ENCODE results near the gene DDX41.
"Not testable (repeated sequence)": the region's sequence is repeated elsewhere in the genome, so short reads cannot be mapped to it uniquely, and the experiment has no call there.

Gene DDX41

DNA sequence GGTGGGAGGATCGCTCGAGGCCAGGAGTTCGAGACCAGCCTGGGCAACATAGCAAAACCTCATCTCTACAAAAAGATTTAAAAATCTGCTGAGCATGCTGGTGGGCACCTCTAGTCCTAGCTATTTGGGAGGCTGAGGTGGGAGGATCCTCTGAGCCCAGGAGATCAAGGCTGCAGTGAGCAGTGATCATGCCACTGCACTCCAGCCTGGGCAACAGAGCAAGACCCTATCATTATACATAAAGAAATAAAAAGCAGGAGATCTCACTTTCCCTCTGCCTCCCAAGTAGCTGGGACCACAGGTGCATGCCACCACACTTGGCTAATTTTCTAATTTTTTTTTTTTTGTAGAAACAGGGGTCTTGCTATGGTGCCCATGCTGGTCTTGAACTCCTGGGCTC, 31.0 kb downstream of the DDX41 start:
- DNase-seq (ENCODE audit: low read depth in 1 of 2, low spot score in 1 of 2): not testable (repeated sequence)

DNA sequence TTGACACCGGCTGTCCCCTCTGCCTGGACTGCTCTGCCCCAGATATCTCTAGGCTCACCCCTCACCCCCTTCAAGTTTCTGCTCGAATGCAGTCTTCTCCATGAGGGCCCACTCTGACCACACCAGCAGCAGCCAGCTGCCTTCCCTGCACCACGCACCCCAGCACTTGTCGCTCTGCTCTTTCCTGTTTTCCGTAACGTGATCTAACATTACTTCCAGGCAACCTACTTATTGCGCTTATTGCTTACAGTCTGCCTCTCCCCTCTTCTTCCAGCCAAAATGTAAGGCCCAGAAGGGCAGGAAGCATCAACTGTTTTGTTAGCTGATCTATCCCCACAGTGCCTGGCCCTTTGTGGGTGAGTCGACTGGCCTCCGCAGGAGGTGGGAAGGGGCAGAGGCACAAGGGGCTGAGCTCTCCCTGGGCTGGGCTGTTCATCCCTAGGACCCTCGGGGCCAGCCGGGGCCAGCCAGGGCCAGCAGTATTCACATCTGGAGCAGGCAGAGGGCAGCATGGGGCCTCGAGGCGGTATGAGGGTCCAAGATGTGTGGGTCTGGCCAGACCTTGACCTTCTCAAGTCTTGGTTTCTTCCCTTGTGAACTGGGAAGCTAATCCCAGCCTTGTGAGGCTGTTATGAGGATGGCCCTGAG, 31.7 kb downstream of the DDX41 start:
- DNase-seq (ENCODE audit: low read depth in 1 of 2, low spot score in 1 of 2): no peak

DNA sequence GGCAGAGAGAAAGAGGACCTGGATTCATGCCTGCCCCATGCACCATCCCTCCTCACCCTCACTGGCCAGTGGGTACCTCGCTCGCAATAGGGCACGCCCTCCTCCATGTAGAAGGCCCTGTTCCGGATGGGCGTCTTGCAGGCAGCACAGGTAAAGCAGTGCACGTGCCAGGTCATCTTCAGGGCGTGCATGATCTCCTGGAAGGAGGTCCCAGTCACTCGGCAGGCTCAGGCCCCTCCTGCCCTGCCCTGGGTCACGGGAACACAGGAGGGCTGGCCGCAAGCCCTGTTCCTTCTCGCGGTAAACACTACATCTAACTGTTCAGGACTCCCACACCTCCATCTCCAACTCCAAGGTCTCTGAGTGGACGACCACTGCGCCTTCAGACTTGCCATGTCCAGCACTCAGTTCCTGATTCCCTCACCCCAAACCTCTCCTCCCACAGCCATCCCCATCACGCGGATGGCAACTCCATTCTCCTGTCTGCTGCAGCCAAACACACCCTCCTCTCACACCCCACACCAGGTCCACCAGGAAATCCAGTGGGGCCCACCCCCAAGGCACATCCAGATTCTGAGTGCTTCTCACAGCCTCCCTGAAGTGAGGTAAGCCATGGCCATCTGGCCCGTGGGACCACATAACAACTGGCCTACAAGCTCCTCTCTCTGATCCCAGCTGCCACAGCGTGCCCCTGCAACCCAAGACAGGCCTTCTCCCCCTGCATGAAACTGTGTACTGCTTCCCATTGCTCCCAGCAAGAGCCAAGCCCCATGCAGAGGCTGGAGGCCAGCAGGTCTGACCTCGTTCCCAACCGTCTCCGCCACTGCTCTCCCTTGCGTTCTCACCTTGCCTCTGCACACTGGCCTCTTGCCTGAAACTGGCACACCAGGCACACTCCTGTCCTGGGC, 32.5 kb downstream of the DDX41 start:
- no peak for DNase-seq (ENCODE audit: low read depth in 1 of 2, low spot score in 1 of 2)

DNA sequence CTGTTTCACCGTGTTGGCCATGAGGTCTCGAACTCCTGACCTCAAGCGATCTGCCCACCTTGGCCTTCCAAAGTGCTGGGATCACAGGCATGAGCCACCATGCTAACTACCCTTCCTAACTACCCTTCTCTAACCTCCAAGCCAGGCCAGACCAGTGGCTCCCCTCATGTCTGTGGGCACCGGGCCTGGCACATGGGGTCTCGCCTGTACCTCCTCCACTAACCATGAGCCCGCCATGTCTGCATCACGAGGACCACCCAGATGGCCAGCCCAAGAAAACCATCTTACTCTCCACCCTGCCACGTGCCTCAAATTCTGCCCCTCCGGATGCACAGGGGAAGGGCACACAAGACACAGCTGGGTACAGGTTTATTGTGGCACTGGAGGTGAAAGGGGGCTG, 33.7 kb downstream of the DDX41 start:
- no peak for DNase-seq (ENCODE audit: low read depth in 1 of 2, low spot score in 1 of 2)

DNA sequence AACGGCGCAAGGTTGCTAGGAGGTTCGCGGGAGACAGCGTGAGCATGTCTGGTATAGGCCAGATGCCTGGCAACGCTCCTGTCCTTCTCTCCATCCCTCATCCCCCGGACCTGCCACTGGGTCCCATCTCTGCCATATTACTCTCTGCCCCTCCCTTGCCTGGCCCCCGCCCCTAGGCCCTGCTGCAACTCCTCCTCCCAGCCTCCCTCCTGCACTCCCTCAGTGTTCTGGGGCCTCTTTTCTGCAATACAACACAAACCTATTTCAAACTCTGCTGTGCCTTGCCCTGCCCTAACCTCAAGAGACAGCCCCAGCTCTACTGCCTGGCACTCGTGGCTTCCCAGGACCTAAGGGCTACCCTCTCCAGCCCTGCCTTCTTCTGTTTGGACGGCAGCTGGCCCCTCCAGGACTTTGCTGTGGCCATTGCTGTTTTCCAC, 34.4 kb downstream of the DDX41 start:
- no peak for DNase-seq (ENCODE audit: low read depth in 1 of 2, low spot score in 1 of 2)

DNA sequence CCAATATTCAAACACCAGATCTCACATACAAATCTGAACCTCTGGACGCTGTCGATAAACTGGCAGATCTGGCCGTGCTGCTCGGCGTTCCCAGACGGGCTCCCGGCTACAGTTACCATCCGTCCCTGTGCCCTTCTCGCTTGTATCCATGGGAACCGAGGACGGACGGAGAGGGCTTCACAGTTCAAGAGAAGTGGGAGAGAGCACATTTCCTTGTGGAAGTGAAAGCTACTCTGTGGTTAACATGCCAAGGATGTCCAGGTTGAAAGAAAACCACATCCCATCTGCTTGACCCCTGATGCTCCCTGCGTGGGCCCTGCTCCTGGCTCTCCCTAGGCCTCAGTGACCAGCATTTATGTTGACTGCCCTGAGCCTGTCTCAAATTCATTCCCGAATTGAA, 37.0 kb downstream of the DDX41 start:
- DNase-seq (ENCODE audit: low read depth in 1 of 2, low spot score in 1 of 2): no peak

DNA sequence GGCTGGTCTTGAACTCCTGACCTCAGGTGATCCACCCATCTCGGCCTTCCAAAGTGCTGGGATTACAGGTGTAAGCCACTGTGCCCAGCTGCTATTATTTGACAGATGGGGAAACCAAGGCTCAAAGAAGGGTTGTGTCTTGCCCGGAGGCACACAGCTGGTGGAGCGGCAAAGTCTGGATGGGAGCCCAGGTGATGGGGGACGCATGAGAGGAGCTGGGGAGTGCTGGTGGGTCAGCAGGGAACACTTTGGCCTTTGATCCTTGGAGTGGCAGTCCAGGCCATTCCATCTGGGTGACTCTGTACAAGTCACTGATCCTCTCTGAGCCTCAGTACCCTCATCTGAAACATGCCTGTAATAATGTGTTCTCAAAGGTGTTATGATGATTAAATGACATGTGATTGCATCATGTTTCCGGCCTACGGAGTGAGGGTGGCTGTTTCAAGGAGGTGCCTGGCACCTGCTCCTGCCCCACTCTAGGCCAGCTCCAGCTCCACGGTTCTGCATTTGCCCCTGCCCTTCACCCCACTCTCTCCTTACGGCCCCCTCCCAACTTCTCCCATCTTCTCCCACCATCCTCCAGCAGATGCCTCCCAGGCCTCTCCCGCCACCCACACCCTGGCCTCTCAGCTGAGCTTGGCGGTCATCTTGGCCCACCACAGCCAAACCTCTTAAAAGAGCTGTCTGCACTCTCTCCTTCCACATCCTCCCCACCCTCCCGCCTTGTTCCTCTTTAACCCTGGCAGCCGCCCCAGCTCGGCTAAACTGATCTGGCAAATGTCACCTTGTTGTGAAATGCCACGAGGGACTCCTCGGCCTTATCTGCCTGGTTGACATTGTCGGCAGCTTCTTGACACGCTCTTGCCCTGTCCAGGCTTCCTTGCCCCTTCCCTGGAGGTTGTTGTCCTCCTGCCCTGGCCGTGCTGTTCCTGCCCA, 37.8 kb downstream of the DDX41 start:
- no peak for DNase-seq (ENCODE audit: low read depth in 1 of 2, low spot score in 1 of 2)

DNA sequence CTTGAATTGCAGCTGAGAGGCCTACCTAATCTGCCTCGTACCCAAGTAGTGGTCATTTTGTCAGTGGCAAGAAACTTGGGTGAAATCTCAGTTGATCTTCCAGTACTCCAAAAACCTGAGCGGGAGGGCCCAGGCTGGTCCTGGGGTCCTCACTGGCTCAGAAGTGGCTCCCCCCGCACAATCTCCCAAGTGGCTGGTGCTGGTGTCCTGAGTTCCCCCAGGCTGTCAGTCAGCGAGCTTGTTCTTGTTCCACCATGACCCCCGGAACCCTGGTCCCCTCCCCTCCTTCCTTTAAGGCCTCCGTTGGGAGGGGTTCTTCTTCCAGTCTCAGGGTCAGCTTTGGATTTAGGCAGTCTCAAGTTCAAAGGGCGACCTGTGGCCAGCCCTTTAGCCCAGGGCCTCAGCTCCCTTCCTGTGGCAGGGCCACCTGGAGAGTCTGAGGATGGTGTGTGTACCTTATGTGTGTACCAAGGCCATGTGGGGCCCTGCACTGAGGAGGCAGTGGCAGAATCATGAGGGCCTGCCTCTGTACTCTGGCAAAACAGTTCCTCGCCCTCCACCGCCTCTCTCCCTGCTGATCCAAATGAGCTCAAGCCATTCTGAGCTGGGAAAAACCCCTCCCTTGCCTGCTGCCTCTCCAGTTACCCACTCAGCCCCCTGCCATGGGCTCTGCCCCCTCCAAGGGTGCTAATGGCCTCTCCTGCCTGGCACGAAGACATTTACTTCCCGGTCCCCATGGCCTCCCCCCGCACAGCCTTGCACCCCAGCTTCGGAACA, 38.9 kb downstream of the DDX41 start:
- DNase-seq (ENCODE audit: low read depth in 1 of 2, low spot score in 1 of 2): no peak

DNA sequence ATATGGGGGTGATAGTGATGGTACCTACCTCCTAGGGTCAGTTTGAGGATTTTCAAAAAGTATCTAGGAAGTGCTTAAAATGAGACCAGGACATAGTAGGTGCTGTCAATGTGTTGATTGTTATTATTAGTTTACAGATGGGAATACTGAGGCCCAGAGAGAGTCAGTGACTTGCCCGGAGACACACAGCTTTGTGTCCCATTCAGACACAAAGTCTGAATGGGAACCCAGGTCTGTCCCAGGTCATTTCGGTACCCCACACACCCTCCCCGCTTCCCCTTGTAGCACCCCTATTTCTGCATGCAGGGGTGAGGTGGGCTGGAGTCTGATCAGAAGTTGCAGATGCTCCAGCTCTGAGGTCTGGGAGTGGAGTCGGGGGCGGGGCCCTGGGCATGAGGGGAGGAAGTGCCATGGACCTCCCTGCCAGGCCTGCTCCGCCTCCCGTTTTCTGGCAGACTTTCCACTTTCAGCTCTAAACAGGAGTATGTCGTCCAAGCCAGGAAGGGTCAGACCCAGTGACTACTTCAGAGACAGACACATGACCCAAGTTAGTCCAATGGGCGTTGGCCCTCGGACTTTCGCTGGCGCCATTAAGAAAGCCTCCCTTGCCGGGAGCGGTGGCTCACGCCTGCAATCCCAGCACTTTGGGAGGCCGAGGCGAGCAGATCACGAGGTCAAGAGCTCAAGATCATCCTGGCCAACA, 40.1 kb downstream of the DDX41 start:
- DNase-seq (ENCODE audit: low read depth in 1 of 2, low spot score in 1 of 2): no peak

DNA sequence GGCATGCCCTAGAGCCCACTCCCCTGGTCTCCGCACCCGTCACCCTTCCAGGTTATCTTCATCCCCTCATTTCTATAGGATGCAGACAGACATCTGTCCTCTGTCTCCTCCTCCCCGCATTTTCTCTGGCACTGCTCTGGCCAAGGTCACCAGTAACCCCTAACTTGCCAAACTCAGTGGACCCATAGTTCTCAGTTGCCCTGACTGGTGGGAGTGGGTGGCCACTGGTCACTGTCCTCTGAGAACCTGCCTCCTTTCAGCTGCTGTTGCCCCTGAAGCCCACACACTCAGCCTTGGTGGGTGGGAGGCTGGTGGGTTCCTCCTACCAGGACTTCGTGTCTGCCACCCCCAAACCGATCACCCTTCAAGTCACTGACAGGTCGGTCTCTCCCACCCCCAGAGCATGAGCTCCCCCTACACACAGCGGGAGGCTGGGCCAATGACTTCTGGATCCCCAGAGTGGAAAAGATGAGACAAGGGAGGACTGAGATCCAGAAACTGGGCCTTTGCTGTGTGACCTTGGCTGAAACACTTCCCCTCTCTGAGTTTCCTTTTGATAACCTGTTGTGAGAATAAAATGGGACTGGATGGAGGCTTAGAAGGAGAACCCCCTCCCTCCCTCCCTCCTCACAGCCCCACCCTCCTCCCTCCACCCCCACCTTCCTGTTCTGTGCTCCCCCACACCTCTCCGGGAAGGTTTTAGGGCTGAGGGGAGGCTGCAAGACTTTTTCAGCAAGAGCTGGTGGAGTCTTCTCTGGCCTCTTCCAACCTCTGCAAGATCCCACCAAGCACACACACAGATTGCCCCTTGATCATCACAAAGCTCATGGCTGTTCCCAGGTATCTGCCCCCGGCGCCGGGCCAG, 41.0 kb downstream of the DDX41 start:
- no peak for DNase-seq (ENCODE audit: low read depth in 1 of 2, low spot score in 1 of 2)

DNA sequence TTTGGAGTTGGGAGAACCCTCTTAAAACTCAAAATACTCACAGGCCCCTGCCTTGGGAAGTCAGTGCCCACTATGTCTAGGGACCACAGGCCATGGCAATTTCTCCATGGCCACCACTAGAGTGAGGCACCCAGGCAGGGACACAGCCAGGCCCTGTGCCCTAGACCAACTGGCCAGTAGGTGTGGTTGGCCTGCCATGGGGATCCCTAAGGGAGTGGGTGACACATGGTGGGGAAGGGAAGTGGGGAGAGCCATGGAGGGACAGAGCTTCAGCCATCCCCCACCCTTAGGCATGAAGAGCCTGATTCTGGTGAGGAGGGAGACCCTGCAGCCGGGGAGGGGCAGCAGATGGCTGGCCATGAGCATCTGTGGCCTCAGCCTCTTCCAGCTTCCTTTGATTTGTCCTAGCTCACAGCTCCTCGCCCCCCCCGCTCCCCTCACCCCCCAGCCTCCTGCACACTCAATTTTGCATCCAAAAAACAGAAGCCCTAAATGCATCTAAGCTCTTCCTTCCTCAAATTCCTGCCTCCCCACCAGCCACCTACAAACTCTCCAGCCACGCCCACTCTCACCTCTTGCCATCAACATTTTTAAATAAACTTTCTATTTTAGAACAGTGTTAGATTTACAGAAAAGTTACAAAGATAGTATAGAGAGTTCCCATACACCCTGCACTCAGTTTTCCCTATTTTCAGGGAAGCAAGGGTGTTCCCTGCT, 41.8 kb downstream of the DDX41 start:
- no peak for DNase-seq (ENCODE audit: low read depth in 1 of 2, low spot score in 1 of 2)

DNA sequence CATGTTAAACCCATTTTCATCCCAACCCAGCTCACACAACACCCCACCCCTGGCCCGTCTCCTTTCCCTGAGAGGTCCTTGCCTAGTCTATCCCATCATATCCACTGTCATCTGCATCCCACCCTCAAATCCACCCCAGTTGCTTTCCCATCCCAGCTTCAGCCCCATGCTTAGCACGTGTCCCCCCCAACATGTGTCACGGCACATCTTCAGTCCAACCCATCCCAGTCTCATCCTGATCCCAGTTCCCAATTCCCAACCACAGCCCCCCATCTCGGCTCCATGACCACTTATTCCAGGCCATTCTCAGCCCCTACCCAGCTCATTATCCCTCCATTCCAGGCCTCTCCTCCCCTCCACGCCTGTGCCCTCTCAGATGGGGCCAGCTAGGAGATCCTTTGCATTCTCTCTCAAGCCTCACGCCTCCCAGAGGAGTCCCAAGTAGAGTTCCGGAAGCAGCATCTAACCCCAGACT, 42.7 kb downstream of the DDX41 start:
- no peak for DNase-seq (ENCODE audit: low read depth in 1 of 2, low spot score in 1 of 2)

DNA sequence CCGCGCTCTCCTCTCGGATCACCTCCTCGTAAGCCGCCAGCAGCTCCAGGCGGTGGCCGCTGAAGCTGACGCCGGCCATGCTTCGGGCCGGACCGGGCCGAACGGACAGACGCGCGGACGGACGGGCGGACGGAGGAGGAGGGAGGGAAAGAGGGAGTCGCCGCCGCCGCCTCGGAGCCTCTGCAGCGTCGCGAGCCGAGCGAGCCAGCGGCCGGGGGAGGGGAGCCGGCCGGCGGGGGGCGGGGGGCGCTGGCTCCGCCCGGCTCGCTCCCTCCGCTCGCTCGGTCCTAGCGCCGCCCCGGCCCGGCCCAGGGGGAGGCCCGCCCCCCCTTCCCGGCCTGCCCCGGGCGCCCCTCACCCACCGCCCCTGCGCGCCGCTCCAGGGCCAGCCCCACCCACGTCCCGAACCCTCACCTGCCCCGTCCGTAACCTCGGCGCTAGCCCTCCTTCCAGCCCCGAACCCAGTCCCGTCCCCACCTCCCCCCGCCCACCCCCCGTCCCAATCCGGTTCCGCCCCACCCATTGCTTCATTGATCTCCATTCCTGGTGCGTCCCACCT, 43.2 kb downstream of the DDX41 start, which contains the start of gene DBN1:
Gene DBN1, minus strand, starts transcription at position 192 of the 559 bp plus-strand sequence. Its CDS starts 113 bp downstream, at position 79.
- no peak for DNase-seq (ENCODE audit: low read depth in 1 of 2, low spot score in 1 of 2)

DNA sequence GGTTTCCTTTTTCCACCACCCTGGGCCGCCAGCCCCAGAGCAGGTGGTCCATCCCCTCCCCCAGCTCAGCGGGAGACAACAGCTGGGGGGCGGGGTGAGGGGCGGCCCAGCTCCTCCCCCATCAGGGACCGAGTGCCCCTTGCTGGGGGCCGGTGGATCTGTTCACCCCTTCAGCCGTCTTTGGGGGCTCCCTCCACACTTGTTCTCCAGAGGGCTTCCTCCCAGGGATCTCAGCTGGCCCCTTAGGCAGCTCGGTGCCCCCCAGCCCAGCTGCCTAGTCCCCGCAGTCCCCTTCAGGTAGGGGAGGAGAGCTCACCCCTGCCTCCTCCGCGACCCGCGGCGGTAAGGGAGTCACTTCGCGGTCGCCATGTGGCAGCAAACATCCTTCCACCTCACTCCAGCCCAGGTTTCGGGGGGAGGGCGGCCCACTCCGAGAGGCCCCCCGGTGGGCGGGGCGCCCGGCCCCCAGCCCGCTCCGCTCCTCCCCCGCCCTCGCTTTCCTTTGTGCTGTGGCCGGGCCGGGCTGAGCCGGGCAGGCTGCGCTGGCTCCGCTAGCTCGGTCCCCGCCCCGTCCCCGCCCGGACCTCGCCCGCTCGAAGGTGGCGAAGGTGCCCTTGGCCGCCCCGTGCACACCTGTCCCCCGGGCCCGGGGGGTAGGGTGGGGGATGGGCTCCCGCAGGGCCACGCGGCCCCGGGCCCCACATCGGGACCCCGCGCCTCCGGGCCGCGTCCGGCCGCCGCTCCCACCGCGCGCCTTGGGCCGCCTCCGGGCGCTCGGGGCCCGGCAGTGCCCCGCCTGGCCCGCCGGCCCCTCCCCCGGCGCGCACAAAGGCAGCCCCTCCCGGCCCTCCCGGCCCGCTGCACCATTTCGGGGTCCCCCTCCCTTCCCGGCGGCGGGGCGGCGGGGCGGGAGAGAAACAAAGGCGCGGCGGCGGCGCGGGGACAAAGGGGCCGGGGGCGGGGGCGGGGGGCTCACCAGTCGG, 44.0 kb downstream of the DDX41 start:
- peak in 1 of 2 donors; percentile 37 for DNase-seq (ENCODE audit: low read depth in 1 of 2, low spot score in 1 of 2)

DNA sequence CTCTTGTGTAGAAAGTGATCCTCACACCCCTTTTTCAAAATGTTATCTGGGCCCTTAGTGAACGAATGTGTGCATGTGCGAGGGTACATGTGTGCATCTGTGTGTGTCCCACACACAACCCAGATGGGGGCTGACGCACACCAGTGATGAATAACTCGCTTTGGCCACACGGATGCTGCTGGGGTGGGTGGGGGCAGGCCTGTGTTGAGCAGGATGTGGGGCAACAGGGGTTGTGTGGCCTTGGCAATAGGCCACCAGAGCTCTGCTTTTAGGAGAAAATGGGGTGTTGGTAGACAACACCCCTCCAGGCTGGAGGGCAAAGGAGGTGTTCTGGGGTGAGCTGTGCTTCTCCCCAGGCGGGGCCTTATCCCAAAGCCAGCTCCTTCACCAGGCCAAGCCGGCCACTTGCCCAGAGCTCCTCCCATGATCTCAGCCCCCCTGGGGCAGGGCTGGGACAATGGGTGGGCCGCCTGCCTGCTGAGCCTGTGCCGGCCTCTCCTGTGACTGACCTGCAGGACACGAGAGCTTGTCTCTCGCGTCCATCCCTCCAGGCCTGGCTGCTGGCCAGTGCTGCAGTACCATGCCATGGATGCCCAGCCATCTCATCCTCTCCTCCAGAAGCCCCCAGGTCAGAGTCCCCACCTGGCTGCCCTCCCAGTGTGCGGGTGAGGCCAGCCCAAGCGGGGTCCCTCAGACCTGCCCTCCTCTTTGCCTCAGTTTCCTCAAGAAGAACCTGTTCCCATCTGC, 45.0 kb downstream of the DDX41 start:
- DNase-seq (ENCODE audit: low read depth in 1 of 2, low spot score in 1 of 2): no peak
